ENCODE data around the gene SLC35F1. TPM values are rescaled to one million over a fixed set of nuclear protein-coding genes. Genes with fewer than 3 reads are reported as not detected.

SLC35F1 gene
- polyA plus RNA-seq, 1 donor (not counting 4 experiments of a cell fraction or from before 2014, with no cell fraction given), result not detected

- dilution Hi-C loops (cut with MboI; ENCODE audit: extremely low pct_ligation_motif_present, low sequenced_read_pairs), result no loop called here
- DNase-seq (ENCODE audit: low read depth, low spot score), result peak; percentile 35
- FAIRE-seq, result no peak
Measured at GRCh38 chr6:118216751-118217150, 309.7 kb downstream of the SLC35F1 start.

GRCh38 chr6:118218156-118218555, 311.1 kb downstream of the SLC35F1 start:
- H3K4me1 ChIP-seq (ENCODE audit: control insufficient read depth, extremely low read depth, insufficient read depth, low read length), result no peaks in the 10 kb centered on the region
- H3K27ac ChIP-seq (ENCODE audit: control insufficient read depth, insufficient read depth, low read length), result no peak overlapping the region
- DNase-seq (ENCODE audit: low read depth, low spot score) (no peak), FAIRE-seq (no peak)
- no peaks in the 10 kb centered on the region for H3K36me3 ChIP-seq (ENCODE audit: control insufficient read depth in 2 of 2, extremely low read depth in 1 of 2, insufficient read depth in 2 of 2, low read length in 2 of 2)
- no peak for TF ChIP-seq EZH2 (IDR thresholded peaks at IDR 0.05; ENCODE audit: low read length)
- TF ChIP-seq CTCF (optimal IDR thresholded peaks at IDR 0.05 in 1 of 3, IDR thresholded peaks at IDR 0.05 in 1 of 3, conservative IDR thresholded peaks at IDR 0.05 in 1 of 3; ENCODE audit: extremely low read depth in 1 of 3, insufficient read depth in 2 of 3, low read length in 3 of 3), result no peak
- H3K9me1 ChIP-seq (ENCODE audit: control insufficient read depth, extremely low read depth, insufficient read depth, low read length), result no peaks in the 10 kb centered on the region
- no peak overlapping the region for H3K4me3 ChIP-seq (ENCODE audit: control insufficient read depth in 2 of 3, extremely low read depth in 1 of 3, insufficient read depth in 2 of 3, low read depth in 1 of 3, low read length in 3 of 3)
- H3K27me3 ChIP-seq (ENCODE audit: control insufficient read depth, extremely low read depth, insufficient read depth, low read length), result no peaks in the 10 kb centered on the region
- H3K79me2 ChIP-seq (ENCODE audit: control insufficient read depth, insufficient read depth, low read length), result no peaks in the 10 kb centered on the region
- H3K9me3 ChIP-seq (ENCODE audit: control insufficient read depth, low read depth, low read length), result no peaks in the 10 kb centered on the region
- H3K4me2 ChIP-seq (ENCODE audit: control insufficient read depth, extremely low read depth, insufficient read depth, low read depth, low read length), result no peak overlapping the region
- H2AFZ ChIP-seq (ENCODE audit: control insufficient read depth, low read length), result no peak overlapping the region
- dilution Hi-C loops (cut with MboI; ENCODE audit: extremely low pct_ligation_motif_present, low sequenced_read_pairs), result no loop called here
- no peaks in the 10 kb centered on the region for H4K20me1 ChIP-seq (ENCODE audit: control insufficient read depth, extremely low read depth, insufficient read depth, low read length)
- no peak overlapping the region for H3K9ac ChIP-seq (ENCODE audit: control insufficient read depth, extremely low read depth, insufficient read depth, low read length)

More at GRCh38 chr6:118216751-118217150, 309.7 kb downstream of the SLC35F1 start:
- H4K20me1 ChIP-seq (ENCODE audit: control insufficient read depth, extremely low read depth, insufficient read depth, low read length), result no peaks in the 10 kb centered on the region
- no peaks in the 10 kb centered on the region for H3K9me3 ChIP-seq (ENCODE audit: control insufficient read depth, low read depth, low read length)
- H3K27me3 ChIP-seq (ENCODE audit: control insufficient read depth, extremely low read depth, insufficient read depth, low read length), result no peaks in the 10 kb centered on the region
- no peak overlapping the region for H3K4me3 ChIP-seq (ENCODE audit: control insufficient read depth in 2 of 3, extremely low read depth in 1 of 3, insufficient read depth in 2 of 3, low read depth in 1 of 3, low read length in 3 of 3)
- TF ChIP-seq CTCF (optimal IDR thresholded peaks at IDR 0.05 in 1 of 3, IDR thresholded peaks at IDR 0.05 in 1 of 3, conservative IDR thresholded peaks at IDR 0.05 in 1 of 3; ENCODE audit: extremely low read depth in 1 of 3, insufficient read depth in 2 of 3, low read length in 3 of 3), result no peak
- no peak for TF ChIP-seq EZH2 (IDR thresholded peaks at IDR 0.05; ENCODE audit: low read length)
- no peaks in the 10 kb centered on the region for H3K4me1 ChIP-seq (ENCODE audit: control insufficient read depth, extremely low read depth, insufficient read depth, low read length)
- H3K36me3 ChIP-seq (ENCODE audit: control insufficient read depth in 2 of 2, extremely low read depth in 1 of 2, insufficient read depth in 2 of 2, low read length in 2 of 2), result no peaks in the 10 kb centered on the region
- H3K79me2 ChIP-seq (ENCODE audit: control insufficient read depth, insufficient read depth, low read length), result no peaks in the 10 kb centered on the region
- H3K9me1 ChIP-seq (ENCODE audit: control insufficient read depth, extremely low read depth, insufficient read depth, low read length), result no peaks in the 10 kb centered on the region
- no peak overlapping the region for H2AFZ ChIP-seq (ENCODE audit: control insufficient read depth, low read length)
- no peak overlapping the region for H3K9ac ChIP-seq (ENCODE audit: control insufficient read depth, extremely low read depth, insufficient read depth, low read length)
- no peak overlapping the region for H3K27ac ChIP-seq (ENCODE audit: control insufficient read depth, insufficient read depth, low read length)
- H3K4me2 ChIP-seq (ENCODE audit: control insufficient read depth, extremely low read depth, insufficient read depth, low read depth, low read length), result no peak overlapping the region
